Mucosa of descending colon (tissue), 3 donors: ENCODE results near the gene PICALM. TPM values are rescaled to one million over a fixed set of nuclear protein-coding genes. Genes with fewer than 3 reads are reported as not detected.
A peak's percentile ranks its signal among the peaks of the same experiment; 100 is the strongest.

Experiments
- ATAC-seq: fragments of 200-7000 bp; cut with Tn5 transposase; one replicate; pipeline ENCODE4 v1.9.1; 2020; ENCODE audit warnings: mild to moderate bottlenecking, moderate library complexity
- DNase-seq, 3 donors: peaks; one replicate each; pipeline ENCODE4 v3.0.0-alpha.2; 2020
- H3K36me3 ChIP-seq: fragments of 200-600 bp; one replicate; pipeline ENCODE4 v1.8.0; 2021; ENCODE audit warnings: low read depth, mild to moderate bottlenecking
- H3K4me1 ChIP-seq: fragments of 200-600 bp; one replicate; pipeline ENCODE4 v1.8.0; 2021; ENCODE audit warnings: low read depth, mild to moderate bottlenecking
- H3K4me3 ChIP-seq: fragments of 200-600 bp; one replicate; pipeline ENCODE4 v1.8.0; 2021; ENCODE audit warnings: mild to moderate bottlenecking
- H3K9me3 ChIP-seq: fragments of 200-600 bp; one replicate; pipeline ENCODE4 v1.8.0; 2021; ENCODE audit warnings: mild to moderate bottlenecking
- intact Hi-C, 2 donors: fragments of 100-400 bp; cut with DNase I in 1 of 2; cut with micrococcal nuclease in 1 of 2; formaldehyde crosslinking; loops; one replicate each; pipeline versions ENCODE4 v1.11.0 to v1.11.1; 2022; cut with DNase I, micrococcal nuclease
- total RNA-seq, 3 donors: library from RNA; stranded (reverse); fragmentation: NEBNext Ultra II Directional in 2 of 3; extraction: Animal tissue kit (Norgen Biotek cat#: 25700) in 2 of 3; gene quantifications; one replicate each; pipeline versions ENCODE4 v1.2.1 to v1.2.4, GENCODE V29; 2021 to 2023
- TF ChIP-seq, protein P1 (sequence below): fragments of 200-600 bp; IDR thresholded peaks from one replicate; pipeline ENCODE4 v1.8.0; 2022; ENCODE audit warnings: antibody characterized with exemption, mild to moderate bottlenecking
- donor health status: DM: no; HTN: no; CAD: no; lungs with moderate emphysema.
- donor health status: DM: no; HTN: no; CAD: no.
- donor health status: DM: no; HTN: yes; CAD: no.

Gene PICALM
- total RNA-seq, 3 donors from 2014 or later = 163 to 174 (median 163) TPM

DNA sequence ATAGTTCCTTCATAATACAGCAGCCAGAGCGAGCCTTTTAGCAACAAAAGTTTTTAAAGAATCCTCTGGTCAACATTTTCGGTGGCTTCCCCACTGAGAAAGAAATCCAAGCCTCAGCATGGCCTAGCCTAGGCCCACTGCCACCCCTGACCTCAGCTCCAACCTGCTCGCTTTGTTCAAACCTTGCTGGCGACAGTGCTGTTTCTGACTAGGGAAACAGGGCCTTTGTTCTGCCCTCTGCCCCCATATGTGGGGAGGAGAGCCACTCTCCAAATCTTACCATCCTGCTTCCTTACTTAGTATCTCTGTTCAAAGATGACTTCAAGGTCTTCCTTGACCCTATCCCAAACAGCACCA lies 117.9 kb downstream of the PICALM start:
- Histone ChIP-seq H3K4me3 (no peak overlapping the region), H3K4me1 (no peaks in the 10 kb centered on the region), H3K9me3 (no peaks in the 10 kb centered on the region), H3K36me3 (no peaks in the 10 kb centered on the region)
- intact Hi-C loops = no loop called here
- TF ChIP-seq, protein P1, sequence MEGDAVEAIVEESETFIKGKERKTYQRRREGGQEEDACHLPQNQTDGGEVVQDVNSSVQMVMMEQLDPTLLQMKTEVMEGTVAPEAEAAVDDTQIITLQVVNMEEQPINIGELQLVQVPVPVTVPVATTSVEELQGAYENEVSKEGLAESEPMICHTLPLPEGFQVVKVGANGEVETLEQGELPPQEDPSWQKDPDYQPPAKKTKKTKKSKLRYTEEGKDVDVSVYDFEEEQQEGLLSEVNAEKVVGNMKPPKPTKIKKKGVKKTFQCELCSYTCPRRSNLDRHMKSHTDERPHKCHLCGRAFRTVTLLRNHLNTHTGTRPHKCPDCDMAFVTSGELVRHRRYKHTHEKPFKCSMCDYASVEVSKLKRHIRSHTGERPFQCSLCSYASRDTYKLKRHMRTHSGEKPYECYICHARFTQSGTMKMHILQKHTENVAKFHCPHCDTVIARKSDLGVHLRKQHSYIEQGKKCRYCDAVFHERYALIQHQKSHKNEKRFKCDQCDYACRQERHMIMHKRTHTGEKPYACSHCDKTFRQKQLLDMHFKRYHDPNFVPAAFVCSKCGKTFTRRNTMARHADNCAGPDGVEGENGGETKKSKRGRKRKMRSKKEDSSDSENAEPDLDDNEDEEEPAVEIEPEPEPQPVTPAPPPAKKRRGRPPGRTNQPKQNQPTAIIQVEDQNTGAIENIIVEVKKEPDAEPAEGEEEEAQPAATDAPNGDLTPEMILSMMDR = no peak
- ATAC-seq (peak; percentile 9), DNase-seq (no peak)

GRCh38 chr11:85950317-85951048 lies 118.4 kb downstream of the PICALM start:
- Histone ChIP-seq H3K9me3 (no peaks in the 10 kb centered on the region), H3K4me1 (no peaks in the 10 kb centered on the region), H3K36me3 (no peaks in the 10 kb centered on the region), H3K4me3 (no peak overlapping the region)
- DNase-seq (no peak), ATAC-seq (no peak)
- intact Hi-C loops = no loop called here
- TF ChIP-seq, protein P1 = no peak

GRCh38 chr11:85949798-85950197 lies 119.1 kb downstream of the PICALM start:
- Histone ChIP-seq H3K4me1 (no peaks in the 10 kb centered on the region), H3K36me3 (no peaks in the 10 kb centered on the region), H3K4me3 (no peak overlapping the region), H3K9me3 (no peaks in the 10 kb centered on the region)
- ATAC-seq = no peak
- intact Hi-C loops = loop anchor here in 1 of 2 donors (10.0 kb wide), 1 partner anchor 265 kb away; no protein-coding TSS in a partner anchor
- TF ChIP-seq, protein P1 = no peak
- no peak for DNase-seq

- intact Hi-C loops = loop anchor here in 1 of 2 donors (10.0 kb wide), 1 partner anchor 266 kb away; no protein-coding TSS in a partner anchor
- ATAC-seq = no peak
These were observed 120.0 kb downstream of the PICALM start for GRCh38 chr11:85948884-85949283.

GRCh38 chr11:85947431-85948272 lies 121.2 kb downstream of the PICALM start:
- TF ChIP-seq, protein P1 = no peak
- Histone ChIP-seq H3K9me3 (no peaks in the 10 kb centered on the region), H3K4me3 (no peak overlapping the region), H3K4me1 (no peaks in the 10 kb centered on the region), H3K36me3 (no peaks in the 10 kb centered on the region)
- peak in 1 of 3 donors; percentile 31 for DNase-seq
- ATAC-seq = peak; percentile 53
- intact Hi-C loops = loop anchor here in 1 of 2 donors (10.0 kb wide), 1 partner anchor 267 kb away; no protein-coding TSS in a partner anchor

More at GRCh38 chr11:85948884-85949283, 120.0 kb downstream of the PICALM start:
- Histone ChIP-seq H3K4me1 (no peaks in the 10 kb centered on the region), H3K4me3 (no peak overlapping the region), H3K36me3 (no peaks in the 10 kb centered on the region), H3K9me3 (no peaks in the 10 kb centered on the region)
- no peak for DNase-seq
- TF ChIP-seq, protein P1 = no peak
